Stromal cell of bone marrow (primary cell): Measurements from ENCODE around the gene PRKCZ.
"Not testable (repeated sequence)": the region's sequence is repeated elsewhere in the genome, so short reads cannot be mapped to it uniquely, and the experiment has no call there.

Experiments
- DNase-seq: peaks from one replicate; pipeline ENCODE4 v3.0.0-alpha.2; 2012; ENCODE audit warnings: low read depth

The PRKCZ gene

GRCh38 chr1:2135941-2136340 lies 85.7 kb downstream of the PRKCZ start:
- DNase-seq: no peak

GRCh38 chr1:2136386-2137235 lies 86.4 kb downstream of the PRKCZ start:
- no peak for DNase-seq

- no peak for DNase-seq
Measured at GRCh38 chr1:2137257-2138121, 87.3 kb downstream of the PRKCZ start.

- not testable (repeated sequence) for DNase-seq
Measured at GRCh38 chr1:2139156-2139555, 88.9 kb downstream of the PRKCZ start.

- no peak for DNase-seq
Measured at GRCh38 chr1:2141025-2141424, 90.8 kb downstream of the PRKCZ start.

GRCh38 chr1:2143814-2144500 lies 93.7 kb downstream of the PRKCZ start:
- no peak for DNase-seq

- no peak for DNase-seq
Measured at GRCh38 chr1:2144501-2145090, 94.4 kb downstream of the PRKCZ start.

GRCh38 chr1:2145946-2146835 lies 96.0 kb downstream of the PRKCZ start:
- DNase-seq: no peak

GRCh38 chr1:2146836-2147517 lies 96.8 kb downstream of the PRKCZ start:
- no peak for DNase-seq

- DNase-seq: not testable (repeated sequence)
Measured at GRCh38 chr1:2147869-2148268, 97.7 kb downstream of the PRKCZ start.

- DNase-seq: no peak
Measured at GRCh38 chr1:2148691-2149090, 98.5 kb downstream of the PRKCZ start.

GRCh38 chr1:2150801-2151200 lies 100.6 kb downstream of the PRKCZ start:
- DNase-seq: no peak

- no peak for DNase-seq
Measured at GRCh38 chr1:2151252-2151651, 101.0 kb downstream of the PRKCZ start.

GRCh38 chr1:2151911-2152310 lies 101.7 kb downstream of the PRKCZ start:
- no peak for DNase-seq

GRCh38 chr1:2152954-2153353 lies 102.7 kb downstream of the PRKCZ start:
- DNase-seq: no peak

- no peak for DNase-seq
Measured at GRCh38 chr1:2154022-2154421, 103.8 kb downstream of the PRKCZ start.

GRCh38 chr1:2155147-2155598 lies 105.0 kb downstream of the PRKCZ start:
- DNase-seq: no peak

- DNase-seq: no peak
Measured at GRCh38 chr1:2155788-2156187, 105.6 kb downstream of the PRKCZ start.

GRCh38 chr1:2156866-2157265 lies 106.7 kb downstream of the PRKCZ start:
- no peak for DNase-seq

GRCh38 chr1:2157856-2158255 lies 107.6 kb downstream of the PRKCZ start:
- DNase-seq: no peak
